Hematopoietic multipotent progenitor cell treated with erythropoietin and hydrocortisone succinate and interleukin-3 and kit ligand, for 4 days (in vitro differentiated cells): ENCODE results near the gene HAUS7.

ENCODE experiments used
- DNase-seq: peaks from one replicate; pipeline ENCODE4 v3.0.0-alpha.2; 2015

Gene HAUS7

DNA sequence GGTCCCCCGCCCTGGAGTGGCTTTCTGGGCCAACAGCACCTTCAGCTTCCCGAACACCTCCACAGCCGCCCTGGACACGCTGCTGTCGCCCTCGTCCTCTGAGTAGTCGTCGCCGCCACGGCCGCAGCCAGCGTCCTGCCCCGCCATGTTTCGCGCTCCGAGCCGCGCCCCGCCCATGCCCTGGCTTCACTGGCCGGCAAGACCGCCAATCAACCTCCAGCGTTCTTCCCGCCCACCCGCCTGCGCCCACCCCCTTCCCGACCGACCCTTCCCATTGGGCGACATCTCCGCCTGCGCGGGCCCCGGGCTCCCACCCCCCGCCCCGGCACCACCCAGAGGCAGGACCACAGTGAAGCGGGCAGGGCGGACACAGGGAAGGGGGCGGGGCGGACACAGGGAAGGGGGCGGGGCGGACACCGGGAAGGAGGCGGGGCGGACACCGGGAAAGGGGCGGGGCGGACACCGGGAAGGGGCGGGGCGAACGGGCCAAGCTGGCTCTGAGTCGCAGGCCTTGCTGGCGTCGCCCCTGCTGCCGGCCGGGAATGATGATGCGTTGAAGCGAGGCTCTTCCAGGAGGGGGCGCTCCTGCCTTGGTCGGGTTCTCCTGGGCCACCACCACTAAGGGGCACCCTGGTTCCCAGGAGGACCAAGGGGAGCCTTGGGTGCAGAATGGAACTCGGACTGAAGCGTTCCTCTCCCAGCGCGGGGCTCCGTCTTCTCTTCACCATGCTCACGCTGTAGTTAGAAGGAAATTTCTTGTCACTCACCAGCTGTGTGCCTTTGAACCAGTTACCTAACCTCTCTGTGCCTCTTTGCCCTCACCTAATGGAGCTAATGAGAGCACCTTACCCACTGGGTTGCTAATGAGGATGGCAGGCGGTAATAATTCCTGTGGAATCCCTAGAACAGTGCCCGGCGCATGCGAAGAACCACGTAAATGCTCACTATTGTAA is at the start of gene HAUS7:
HAUS7 (minus strand) TSS at position 166 of the 953 bp plus-strand sequence; CDS start at position 147, 19 bp downstream.
- DNase-seq: peak; percentile 94

DNA sequence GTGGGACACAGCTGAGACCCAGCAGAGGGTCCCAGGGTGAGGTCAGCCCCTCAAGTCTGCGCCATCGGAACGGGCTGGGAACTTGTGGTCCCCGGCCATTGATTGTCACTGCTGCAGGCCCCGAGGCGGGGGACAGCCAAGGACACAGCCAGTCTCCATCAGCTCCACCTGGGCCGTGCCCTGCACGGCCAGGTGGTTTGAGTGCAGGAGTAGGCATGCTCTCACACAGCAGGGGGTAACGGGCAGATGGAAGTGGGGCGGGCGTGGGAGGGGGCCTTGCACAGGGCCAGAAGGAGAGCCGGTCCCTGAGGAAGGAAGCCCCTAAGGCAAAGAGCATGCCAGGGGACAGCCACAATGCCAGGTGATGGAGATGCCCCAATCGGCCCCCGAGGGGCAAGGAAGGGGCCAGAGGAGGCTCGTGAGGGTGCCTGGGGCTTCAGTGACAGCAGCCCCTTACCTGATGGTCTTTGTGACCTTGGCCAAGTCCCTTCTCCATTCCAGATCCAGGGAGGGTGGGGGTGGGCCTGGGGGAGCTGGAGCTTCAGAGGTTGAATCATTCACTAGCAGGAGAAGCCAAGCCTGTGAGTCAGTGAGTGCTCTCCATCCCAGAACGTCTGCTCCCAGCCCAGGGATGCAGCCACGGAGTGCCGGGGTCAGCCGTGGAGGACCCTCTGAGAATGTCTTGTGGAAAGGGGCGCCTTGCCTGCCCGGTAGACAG is 49.4 kb upstream of the HAUS7 start:
- DNase-seq: no peak

DNA sequence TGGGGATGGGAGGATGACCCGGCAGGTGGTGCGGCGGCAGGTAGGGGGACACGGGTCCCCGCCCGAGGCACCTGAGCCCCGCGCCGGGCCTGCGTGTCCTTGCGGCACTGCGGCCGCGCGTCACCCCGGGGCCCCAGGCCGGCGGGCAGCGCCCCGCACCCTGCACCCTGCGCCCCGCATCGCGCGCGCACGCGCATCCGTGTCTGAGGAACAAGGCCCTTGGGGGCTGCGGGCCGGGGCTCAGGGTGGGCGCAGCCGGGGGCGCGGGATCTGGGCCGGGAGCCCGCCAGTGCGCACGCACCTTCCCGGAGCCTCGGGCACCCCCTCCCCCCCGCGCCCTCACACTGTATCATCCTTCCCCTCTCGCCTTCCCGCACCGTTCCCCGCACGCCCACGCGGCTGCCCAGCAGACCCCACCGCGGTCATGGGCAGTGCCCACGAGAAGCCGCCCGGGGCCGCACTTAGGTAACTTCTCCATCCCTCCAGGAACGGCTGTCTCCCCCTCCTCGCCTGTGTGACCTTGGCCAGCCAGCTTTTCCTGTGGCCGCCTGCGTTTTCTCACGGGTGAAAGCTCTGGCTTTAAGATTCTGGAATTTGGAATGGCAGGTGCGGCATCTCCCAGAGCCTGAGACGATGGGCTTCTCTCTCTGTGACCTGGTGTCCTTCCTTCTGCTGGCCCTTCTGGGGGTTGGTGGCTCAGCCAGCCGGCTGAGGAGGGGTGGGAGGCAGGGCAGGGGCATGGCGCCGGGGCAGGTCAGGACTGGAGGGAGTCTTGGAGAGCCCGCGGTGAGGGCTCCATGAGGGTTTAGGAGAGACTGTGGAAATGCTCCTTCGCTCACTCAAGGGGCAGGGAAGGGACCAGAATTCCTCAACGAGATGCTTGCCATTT is 47.8 kb upstream of the HAUS7 start:
- DNase-seq: no peak

DNA sequence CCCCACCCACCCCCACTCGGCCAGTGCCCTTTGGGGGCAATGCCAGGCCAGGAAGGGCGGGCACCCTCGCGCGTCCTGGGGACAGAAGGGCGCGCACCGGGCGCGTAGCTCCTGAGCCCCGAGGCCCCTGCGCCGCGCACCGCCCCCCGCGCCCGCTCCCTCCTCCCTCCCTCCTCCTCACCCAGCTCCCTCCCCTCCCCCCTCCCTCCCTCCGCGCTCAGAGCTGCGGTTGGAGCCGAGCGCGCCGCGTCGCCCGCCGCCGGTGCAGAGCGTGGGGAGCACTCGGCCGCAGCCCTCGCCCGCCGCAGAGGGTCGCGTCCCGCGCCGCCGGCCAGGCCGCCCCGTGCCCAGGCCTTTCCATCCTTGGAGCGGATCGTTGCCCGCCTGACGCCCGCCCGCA is 47.0 kb upstream of the HAUS7 start, which contains the start of gene ATP2B3:
ATP2B3 (plus strand) TSS at position 220 of the 400 bp plus-strand sequence. CDS start 18,606 bp downstream, outside the sequence.
- DNase-seq: no peak

DNA sequence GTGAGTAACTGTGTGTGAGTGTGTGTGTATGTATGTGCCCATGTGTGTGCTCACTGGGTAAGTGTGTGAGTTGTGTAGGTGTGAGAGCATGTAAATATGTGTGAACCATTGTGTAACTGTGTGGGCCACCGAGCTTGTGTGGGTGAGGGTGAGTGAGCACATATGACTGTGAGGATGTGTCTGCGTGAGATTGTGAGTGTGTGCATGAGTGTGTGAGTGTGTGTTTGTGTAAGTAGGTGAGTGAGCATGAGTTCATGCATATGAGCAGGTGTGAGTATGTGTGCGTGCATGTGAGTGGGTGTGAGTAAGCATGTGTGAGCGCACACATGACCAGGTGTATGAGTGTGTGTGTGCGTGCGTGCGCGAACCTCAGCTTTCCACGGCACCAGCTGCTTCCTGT is 45.7 kb upstream of the HAUS7 start:
- no peak for DNase-seq

DNA sequence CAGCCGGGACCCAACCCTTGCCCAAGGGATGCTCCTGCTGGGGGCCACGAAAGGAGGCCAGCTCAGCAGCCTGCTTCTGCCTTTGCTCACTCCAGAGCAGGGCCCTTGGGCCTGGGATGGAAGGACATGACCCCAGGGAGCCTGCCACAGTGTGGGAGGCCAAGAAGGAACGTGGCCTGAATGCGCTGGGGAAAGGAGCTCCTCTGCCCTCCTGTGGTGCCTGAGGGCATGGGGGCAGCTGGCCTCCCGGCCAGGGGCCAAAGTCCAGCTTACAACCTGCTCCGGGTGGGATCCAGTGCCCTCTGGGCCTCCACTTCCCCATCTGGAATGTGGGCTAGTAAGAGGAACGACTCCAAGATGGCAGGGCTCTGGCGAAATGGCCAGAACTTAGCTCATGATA is 45.1 kb upstream of the HAUS7 start:
- no peak for DNase-seq

DNA sequence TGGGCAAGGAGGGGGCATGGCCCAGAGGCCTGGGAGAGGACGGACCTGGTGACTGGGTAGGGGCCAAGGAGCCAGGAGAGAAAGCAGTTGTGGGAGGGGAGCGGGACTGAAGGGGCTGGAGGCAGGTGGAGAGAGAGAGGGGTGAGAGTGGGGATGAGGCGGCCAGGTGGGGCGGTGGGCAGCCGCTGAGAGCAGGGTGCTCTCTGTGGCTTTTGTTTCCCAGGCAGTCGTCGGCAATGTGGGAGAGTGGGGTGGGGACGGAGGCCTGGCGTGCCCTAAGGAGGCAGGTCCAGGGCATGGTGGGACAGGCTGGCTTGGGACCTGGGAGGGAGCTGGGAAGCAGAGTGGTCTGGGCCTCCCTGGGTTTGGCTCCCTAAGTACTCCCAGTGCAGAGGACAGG is 43.9 kb upstream of the HAUS7 start:
- no peak for DNase-seq

DNA sequence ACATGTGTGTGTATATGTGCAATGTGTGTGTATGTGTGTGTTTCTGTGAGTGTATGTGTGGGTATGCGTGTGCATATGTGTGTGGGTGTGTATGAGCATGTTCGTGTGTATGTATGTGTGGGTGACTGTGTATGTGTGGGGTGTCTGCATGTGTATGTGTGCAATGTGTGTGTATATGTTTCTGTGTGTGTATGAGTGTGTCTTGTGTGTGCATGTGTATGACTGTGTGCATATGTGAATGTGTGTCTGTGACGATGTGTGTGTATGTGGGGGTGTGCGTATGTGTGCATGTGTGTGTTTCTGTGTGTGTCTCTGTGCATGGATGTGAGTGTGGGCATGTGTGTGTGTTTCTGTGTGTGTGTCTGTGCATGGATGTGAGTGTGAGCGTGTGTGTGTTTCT is 42.9 kb upstream of the HAUS7 start:
- no peak for DNase-seq

DNA sequence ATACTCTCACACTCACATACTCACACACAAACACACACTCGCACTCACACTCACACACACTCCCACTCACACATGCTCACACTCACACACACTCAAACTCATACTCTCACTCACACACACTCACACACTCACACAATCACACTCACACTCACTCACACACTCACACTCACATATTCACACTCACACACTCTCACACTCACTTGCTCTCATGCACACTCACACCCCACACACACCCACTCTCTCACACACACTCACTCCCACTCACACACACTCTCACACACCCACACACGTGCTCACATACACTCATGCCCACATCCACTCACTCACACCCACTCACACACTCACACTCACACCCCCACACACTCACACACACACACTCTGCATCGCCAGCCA is 42.1 kb upstream of the HAUS7 start:
- DNase-seq: no peak

DNA sequence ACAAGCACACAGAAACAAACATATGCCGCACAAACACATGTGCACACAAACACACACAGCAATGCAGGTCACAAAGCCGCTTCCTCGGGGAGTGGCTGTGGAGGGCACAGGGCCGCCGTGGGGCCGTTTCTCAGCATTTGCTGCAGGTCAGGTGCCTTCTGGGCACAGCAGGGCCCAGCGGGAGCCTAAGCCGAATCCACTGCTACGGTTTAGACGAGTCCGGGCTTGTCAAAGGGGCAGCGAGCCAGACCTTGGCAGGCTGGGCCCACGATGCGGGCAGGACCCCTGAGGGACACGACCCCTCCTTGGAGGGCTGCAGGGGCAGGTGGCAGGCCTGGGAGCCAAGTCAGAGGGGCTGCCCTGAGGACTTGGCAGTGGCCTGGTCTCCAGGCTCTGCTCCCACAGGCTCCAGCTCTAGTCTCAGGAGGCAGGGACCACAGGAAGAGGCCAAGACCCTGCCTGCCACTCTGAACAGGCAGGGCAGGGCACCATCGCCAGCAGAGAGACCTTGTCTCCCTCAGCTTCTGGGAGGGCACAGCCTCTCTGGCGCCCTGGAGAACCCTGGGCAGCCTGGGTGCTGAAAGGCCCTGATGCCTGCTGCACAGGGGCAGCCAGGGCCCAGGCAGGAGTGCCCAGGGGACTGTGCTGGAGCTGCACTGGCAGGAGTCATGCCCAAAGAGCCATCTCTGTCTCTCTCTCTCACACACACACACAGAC is 41.6 kb upstream of the HAUS7 start:
- no peak for DNase-seq

DNA sequence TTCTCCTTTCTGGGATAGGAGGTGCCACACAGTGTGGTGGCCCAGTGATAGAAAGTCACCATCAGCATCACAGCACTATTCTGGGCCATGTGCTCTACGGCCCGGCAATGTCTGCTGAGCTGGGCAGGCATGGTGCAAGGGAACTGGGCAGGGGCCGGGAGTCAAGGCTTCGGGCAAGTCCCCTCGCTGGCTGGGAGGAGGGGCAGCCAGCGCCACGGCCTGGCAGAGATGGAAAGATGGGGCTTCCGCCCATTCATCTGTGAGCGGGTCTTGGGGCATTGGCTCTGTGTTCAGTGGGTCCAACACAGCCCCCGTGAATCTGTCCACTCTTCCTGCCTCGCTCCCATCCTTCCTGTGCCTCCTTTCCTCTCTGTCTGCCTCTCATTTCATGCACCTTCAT is 40.0 kb upstream of the HAUS7 start:
- no peak for DNase-seq

DNA sequence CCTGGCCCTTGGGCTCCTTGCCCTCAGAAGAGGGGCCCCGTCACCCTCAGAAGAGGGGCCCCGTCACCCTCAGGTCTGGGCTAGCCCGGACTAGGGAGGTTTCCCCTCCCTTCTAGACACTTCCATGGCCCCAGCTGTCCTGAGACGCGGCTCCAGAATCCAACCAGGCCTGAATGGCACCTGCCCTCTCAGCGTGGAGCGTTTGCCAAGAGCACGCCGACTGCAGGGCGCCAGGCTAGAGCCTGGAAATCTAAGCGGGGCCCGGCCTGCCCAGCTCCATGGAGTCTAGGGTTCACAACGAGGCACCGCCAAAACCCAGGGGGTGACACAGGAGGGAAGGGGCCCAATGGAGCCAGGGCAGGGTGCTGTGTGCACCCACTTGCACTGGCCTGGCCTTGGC is 39.2 kb upstream of the HAUS7 start:
- no peak for DNase-seq

DNA sequence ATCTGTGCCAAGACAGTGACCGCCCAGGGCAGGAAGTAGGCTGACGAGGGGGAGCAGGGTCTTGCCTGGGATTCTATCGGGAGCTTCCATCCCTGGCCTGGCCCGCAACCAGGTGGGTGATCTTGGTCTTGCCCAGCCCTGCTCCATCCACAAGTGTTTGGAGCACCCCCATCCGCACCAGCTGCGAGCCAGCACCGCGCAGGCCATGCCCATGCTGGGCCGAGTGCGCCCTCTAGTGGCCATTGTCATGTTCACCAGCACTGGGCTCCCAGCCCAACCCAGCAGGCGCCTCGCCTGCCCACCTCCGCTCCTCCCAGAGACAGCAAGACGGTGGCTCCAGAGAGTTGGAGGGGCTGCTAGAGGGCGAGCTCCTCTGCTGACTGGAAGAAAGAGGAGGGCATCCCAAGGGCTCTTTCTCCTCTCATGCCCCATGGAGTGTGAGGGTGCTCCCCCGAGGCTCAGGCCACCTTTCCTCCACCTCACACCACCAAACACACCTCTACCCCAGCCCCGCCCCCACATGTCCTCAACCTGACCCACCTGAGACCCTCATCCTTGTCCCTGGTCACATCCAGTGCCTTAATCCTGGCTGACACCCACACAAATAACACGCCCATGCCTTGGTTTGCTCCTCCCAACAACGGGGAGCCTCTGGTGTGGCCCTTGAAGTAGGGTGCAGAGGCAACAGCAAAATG is 37.3 kb upstream of the HAUS7 start:
- peak; percentile 82 for DNase-seq

DNA sequence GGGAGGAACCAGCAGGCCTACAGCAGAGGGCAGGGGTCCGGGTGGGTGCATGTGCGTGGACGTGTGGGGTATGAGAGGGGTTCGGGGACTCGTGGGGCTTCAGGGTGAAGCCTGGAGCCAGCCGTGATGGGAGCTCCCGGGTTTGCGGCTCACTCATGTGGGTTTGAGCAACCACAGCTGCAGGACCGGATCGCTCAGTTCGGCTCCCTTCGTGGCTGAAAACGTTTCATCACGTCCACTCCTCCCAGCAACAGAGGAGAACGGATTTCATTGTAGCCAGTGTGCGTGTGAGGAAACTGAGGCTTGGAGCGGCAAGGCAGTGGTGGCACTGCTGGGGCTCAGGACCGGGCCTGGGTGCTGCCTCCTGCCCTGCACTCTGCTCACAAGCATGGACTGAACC is 35.0 kb upstream of the HAUS7 start:
- DNase-seq: no peak

DNA sequence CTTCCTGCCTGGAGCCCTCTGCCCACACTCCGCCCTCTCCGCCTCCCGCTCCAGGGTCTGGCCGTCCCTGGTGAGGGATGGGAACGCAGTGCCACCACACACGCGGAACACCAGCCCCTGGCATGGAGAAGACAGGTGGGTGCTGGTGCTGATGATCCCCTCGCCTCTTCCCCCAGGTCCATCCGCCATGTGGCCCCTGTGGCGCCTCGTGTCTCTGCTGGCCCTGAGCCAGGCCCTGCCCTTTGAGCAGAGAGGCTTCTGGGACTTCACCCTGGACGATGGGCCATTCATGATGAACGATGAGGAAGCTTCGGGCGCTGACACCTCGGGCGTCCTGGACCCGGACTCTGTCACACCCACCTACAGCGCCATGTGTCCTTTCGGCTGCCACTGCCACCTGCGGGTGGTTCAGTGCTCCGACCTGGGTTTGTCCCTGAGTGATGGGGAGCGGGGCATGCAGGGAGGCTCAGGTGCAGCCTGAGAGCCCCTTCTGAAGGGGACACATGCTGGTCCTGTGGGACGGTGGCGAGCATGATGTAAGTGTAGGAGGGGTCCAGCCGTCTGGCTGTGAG is 34.2 kb upstream of the HAUS7 start:
- DNase-seq: no peak

DNA sequence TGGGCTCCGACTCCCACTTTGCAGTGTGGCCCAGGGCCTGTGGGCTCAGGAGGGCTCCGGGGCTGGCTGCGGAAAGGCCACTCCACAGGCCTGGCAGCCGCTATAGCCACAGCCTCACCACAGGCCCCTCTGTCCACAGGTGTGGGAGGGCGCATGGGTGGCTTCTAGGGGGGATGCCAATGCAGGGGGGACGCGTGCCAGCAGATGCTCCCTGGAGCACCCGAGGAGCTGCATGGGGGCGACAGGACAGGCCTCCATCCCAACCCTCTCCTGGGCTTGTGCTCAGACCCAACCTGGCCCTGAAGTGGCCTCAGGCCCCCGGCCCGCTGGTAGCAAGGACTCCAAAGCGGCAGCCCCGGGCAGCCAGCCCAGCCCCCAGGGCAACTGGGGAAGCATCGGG is 32.4 kb upstream of the HAUS7 start:
- no peak for DNase-seq

DNA sequence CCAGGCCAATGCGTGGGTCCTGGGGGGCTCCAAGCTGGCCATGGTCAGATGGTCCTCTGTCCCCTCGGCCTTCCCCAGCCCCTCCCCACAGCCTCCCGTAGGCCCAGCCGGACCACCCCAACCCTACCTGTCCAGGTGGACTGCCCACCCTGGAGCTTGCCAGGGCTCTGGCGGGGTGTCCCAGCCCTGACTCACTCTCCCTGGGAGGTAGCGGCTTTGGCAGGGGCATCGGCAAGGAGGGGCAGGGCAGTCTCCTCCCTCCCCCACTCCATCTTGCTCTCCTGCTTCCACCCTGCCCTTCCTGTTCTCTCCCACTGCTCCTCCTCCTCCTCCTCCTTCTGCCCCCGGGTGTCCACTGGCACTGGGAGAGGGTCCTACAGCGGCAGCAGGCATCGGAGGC is 31.8 kb upstream of the HAUS7 start:
- no peak for DNase-seq

DNA sequence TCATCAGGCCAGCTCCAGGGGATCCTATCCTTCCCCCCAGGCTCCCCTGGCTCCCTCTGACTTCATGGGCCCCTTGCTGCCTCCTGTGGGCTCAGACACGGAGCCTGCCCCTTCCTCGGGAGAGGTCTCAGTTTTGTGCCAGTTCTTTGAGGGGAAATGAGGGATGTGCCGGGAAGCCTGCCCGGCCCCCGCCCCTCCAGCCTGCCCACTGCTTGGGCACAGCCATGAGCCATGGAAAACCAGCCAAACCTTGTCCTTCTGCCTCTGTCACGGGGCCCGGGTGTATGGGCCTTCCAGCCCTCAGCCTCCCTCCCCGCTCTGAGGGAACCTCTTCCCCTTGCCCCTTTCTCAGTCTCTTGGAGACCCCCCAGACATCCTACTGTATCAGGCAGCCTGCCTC is 31.2 kb upstream of the HAUS7 start:
- DNase-seq: no peak

DNA sequence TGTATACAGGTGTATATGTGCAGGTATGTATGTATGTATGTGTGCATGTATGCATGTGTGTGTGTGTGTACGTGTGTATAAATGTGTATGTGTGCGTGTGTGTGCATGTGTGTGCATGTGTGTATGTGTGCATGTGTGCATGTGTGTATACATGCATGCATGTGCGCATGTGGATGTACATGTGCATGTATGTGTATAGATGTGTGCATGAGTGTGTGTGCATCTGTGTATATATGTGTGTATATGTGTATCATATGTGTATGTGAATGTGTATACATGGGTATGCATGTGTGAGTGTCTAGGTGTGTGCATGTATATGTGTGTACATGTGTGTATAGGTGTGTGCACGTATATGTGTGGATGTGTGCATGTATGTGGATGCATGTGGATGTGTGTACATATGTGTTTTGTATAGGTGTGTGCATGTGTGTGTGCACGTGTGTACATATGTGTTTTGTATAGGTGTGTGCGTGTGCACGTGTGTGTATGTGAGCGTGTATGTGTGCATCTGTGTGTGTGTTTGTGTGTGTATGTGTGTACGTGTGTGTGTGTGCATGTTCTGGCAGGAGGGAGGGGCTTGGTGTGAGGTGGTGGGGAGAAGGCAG is 30.4 kb upstream of the HAUS7 start:
- DNase-seq: no peak

DNA sequence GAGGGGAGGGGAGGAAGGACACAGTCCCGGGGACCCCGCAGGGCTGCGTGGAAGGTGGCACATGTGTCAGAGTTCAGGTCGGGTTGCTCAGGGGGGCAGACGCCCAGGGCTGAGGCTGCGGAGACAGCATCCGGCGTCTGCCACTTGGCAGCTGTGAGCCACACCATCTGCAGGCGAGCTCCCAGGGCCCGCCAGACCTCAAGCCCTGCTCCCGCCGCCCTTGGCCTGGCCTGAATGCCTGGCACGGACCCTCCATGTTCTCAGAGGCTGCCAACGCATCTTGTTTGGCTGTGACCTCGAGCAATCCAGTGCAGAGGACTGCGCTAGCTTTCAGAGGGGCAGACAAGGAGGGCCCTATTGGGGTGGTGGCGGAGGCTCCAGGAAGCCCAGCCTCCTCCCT is 29.5 kb upstream of the HAUS7 start:
- DNase-seq: no peak

DNA sequence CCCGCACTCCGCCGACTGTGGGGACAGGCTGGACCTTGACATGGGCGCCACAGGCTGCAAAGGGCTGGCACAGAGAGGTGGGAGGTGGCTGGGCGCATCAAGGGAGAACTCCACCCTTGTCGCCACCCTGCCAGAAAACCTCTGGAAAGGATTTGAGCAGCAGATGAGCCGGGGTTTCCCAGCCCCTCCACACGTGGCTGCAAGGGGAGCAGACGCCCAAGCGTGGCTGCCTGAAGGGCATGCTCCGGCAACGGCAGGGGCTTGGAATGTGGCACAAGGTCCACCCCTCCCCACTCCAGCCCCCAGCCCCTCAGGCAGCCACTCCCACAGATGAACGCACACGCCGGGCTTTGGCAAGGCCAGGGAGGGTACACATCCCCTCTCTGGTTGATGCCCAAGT is 29.0 kb upstream of the HAUS7 start:
- no peak for DNase-seq
